ENCODE data around the gene CMAS.

- TF ChIP-seq HMGXB4 (CRISPR knock-in tag; IDR thresholded peaks at IDR 0.05) = no peak
- no peak for TF ChIP-seq CTCF (IDR thresholded peaks at IDR 0.05)
- no peak for TF ChIP-seq MAX (CRISPR knock-in tag; IDR thresholded peaks at IDR 0.05)
- no peak for TF ChIP-seq ELF4 (CRISPR knock-in tag; IDR thresholded peaks at IDR 0.05; ENCODE audit: low read depth)
- TF ChIP-seq GABPB1 (CRISPR knock-in tag; IDR thresholded peaks at IDR 0.05) = no peak
- TF ChIP-seq HMGA2 (CRISPR knock-in tag; IDR thresholded peaks at IDR 0.05) = no peak
- TF ChIP-seq MLX (CRISPR knock-in tag; IDR thresholded peaks at IDR 0.05) = no peak
- no peak for TF ChIP-seq NR2C2 (CRISPR knock-in tag; IDR thresholded peaks at IDR 0.05)
- TF ChIP-seq PREB (CRISPR knock-in tag; IDR thresholded peaks at IDR 0.05; ENCODE audit: borderline replicate concordance) = no peak
- no peak for TF ChIP-seq AFF4 (CRISPR knock-in tag; IDR thresholded peaks at IDR 0.05; ENCODE audit: borderline replicate concordance)
- no peak for TF ChIP-seq CDX4 (CRISPR knock-in tag; IDR thresholded peaks at IDR 0.05; ENCODE audit: borderline replicate concordance)
- no peak for TF ChIP-seq ATF2 (CRISPR knock-in tag; IDR thresholded peaks at IDR 0.05; ENCODE audit: borderline replicate concordance, low read depth)
- TF ChIP-seq STAT6 (CRISPR knock-in tag; conservative IDR thresholded peaks at IDR 0.05; ENCODE audit: low read depth) = no peak
- TF ChIP-seq NFYB (CRISPR knock-in tag; conservative IDR thresholded peaks at IDR 0.05; ENCODE audit: low read depth) = no peak
Measured at GRCh38 chr12:22083167-22083566, 37.1 kb downstream of the CMAS start.

Data from WTC11 (cell line).